SK-MEL-5 (cell line): ENCODE results near the gene AUNIP. TPM values are rescaled to one million over a fixed set of nuclear protein-coding genes. Genes with fewer than 3 reads are reported as not detected.

Experiments
- DNase-seq: peaks from one replicate; pipeline ENCODE4 v3.0.0-alpha.2; 2016; ENCODE audit warnings: low read depth, low spot score
- in situ Hi-C: cut with HindIII; loops from 2 replicates; pipeline ENCODE4 v1.10.0; 2016; ENCODE audit warnings: low sequenced_read_pairs, high pct_unique_total_duplicates, low pct_unique_long_range_greater_than_20kb
- total RNA-seq: library from RNA; depleted of rRNA; stranded (reverse); fragments of >200 nt; shearing (Covaris generic); gene quantifications from 2 replicates; pipeline ENCODE4 v1.2.3, GENCODE V29; 2014

The AUNIP gene
- total RNA-seq, 1 experiment from 2014 or later = 7.0 TPM

GRCh38 chr1:25891606-25892005, 32.3 kb upstream of the AUNIP start:
- in situ Hi-C loops = no loop called here
- DNase-seq = no peak

- no peak for DNase-seq
- in situ Hi-C loops = no loop called here
These were observed 31.2 kb upstream of the AUNIP start for GRCh38 chr1:25890239-25891034.

- DNase-seq = no peak
- in situ Hi-C loops = no loop called here
These were observed 30.2 kb upstream of the AUNIP start for GRCh38 chr1:25889470-25889869.

DNA sequence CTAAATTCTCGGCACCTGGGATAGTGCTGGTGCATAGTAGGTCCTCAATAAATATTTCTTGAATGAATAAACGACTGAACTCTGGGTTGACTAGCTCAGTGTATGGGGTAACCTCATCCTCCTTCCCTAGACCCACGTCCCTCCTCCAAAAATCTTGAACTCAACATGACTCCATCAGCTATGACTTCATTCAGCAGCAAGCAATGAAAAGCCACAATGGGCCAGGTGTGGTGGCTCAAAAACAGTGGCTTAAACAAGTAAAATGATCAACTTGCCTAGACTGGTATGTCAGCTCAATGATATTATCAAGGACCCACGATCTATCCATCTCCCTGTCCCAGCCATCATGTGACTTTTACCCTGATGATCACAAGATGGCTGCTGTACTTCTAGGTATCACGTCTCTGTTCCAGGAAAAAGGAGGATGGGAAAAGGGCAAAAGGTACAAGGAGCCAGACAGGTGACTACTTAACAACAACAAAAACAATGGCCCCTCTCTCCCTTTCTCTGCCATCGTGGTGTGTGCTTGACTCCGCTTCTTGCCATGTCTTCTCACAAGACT, 29.2 kb upstream of the AUNIP start:
- in situ Hi-C loops = no loop called here
- no peak for DNase-seq

GRCh38 chr1:25885602-25886001, 26.3 kb upstream of the AUNIP start:
- in situ Hi-C loops = no loop called here
- DNase-seq = no peak

- no peak for DNase-seq
- in situ Hi-C loops = no loop called here
These were observed 22.0 kb upstream of the AUNIP start for GRCh38 chr1:25881266-25881665.

GRCh38 chr1:25880518-25880917, 21.3 kb upstream of the AUNIP start:
- no peak for DNase-seq
- in situ Hi-C loops = no loop called here

GRCh38 chr1:25879675-25880074, 20.4 kb upstream of the AUNIP start:
- DNase-seq = no peak
- in situ Hi-C loops = no loop called here

- no peak for DNase-seq
- in situ Hi-C loops = no loop called here
These were observed 19.4 kb upstream of the AUNIP start for GRCh38 chr1:25878690-25879089.

DNA sequence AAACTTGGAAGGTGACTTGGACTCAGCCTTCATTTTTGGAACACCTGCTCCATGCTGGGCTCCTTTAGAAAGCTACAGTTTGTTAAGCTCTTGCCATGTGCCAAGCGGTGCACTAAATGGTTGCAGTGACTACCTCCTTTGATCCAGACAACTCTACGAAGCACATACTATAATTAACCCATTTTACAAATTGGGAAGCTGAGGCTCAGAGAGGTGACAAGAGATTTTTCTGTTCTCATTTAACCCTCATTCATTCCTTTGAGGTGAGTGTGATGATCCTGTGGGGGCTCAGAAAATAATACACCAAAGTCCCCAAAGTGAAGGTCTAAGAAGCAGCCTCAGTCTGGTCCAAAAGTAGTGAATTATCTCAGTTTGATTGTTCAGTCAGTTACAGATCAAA, 17.9 kb upstream of the AUNIP start:
- in situ Hi-C loops = no loop called here
- no peak for DNase-seq

DNA sequence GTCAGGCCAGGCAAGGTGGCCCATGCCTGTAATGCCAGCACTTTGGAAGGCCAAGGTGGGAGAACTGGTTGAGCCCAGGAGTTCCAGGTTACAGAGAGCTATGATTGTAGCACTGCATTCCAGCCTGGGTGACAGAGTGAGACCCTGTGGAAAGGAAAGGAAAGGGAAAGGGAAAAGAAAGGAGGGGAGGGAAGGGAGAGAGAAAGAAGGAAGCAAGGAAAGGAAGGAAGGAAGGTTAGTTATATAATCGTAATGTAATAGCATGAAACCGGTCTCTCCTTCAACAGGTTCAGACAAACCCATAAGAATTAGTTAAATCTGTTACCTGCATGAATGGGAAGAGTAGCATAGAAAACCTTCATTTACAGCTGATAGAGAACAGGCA, 17.4 kb upstream of the AUNIP start:
- no peak for DNase-seq
- in situ Hi-C loops = no loop called here

DNA sequence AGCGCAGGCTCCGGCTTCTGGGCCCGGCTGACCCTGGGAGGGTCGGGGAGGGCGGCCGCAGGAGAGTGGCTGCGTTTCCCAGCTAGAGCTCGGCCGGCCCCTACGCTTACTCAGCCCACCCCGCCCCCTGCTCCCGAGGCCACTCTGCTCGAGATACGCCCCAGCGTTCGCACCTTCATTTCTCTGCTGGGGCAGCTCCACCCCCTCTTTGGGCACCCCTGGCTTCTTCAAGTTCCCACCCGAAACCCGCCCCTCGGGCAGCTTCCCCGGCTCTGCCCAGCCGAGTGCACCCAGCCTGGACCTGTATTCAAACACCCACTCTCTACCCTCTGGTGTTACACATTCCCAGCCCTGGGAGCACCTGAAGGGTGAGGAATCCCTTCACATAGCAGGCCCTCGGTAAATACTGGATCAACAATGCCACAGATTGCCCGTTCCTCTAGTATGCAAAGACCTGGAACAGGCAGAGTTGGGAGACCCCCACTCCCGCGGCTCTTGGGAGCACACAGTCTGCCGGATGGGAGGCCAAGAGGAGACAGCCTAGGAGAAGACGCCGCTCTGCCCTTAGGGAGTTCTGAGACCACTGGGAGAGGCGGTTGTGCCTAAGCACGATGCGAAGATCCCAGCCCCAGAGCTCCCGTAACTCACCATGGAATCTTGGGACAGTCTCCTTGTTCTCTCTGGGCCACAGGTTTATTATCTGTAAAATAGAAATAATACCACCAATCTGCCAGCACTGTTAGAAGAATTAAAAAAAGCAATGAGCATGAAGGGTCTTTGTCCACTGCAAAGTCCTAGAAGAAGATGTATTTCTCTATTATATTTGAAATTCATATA, 16.8 kb upstream of the AUNIP start:
- no peak for DNase-seq
- in situ Hi-C loops = no loop called here

- peak; percentile 37 for DNase-seq
- in situ Hi-C loops = no loop called here
These were observed 16.0 kb upstream of the AUNIP start, which contains the start of gene PAQR7 for GRCh38 chr1:25875154-25875855. PAQR7 (minus strand) TSS chr1:25875708; CDS start chr1:25863839, 11,869 bp downstream.

- in situ Hi-C loops = no loop called here
- DNase-seq = no peak
These were observed 15.4 kb upstream of the AUNIP start for GRCh38 chr1:25874635-25875153.

GRCh38 chr1:25874209-25874608, 15.0 kb upstream of the AUNIP start:
- DNase-seq = no peak
- in situ Hi-C loops = no loop called here

DNA sequence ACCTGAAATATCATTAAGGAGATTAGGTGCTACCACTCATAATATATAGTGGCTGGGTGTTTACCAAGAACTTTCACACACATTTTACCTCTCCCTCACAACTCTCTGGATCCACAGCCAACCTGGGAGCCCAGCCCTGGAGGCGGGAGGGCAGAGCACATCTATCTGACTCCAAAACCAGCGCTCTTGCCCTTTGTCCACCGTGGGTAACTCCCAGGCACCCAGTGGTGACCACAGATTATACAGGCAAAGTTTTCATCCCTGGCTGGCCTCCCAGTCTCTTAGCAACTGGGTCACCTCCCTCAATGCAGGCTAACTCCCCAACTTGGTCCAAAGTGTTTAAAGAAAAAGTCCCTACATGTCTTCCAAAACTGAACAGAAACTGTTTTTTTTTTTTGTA, 13.9 kb upstream of the AUNIP start:
- in situ Hi-C loops = no loop called here

DNA sequence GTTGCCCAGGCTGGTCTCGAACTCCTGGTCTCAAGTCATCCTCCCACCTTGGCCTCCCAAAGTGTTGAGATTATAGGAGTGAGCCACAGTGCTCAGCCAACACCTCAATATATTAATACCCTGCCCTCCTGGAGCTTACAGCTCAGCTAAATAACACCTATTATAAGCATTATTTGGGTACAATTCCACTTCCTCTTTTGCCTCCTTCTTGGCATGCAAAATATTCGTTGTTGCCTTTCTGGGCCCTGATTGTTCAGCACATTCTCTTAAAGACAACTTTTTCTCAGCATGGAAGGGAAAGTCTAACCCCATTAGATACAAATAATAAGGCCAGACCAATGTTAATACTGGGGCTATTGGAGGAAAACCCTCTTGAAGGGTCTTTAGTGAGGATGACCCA, 13.5 kb upstream of the AUNIP start:
- in situ Hi-C loops = no loop called here
- no peak for DNase-seq

More for the DNA sequence above, 13.9 kb upstream of the AUNIP start:
- no peak for DNase-seq
